GM18951 (cell line): ENCODE measurements around the gene FGD5.

ENCODE experiments used
- POLR2A ChIP-seq: IDR thresholded peaks from 4 replicates; pipeline ENCODE4 v1.6.1; 2011; ENCODE audit warnings: mild to moderate bottlenecking; ENCODE audit not compliant: insufficient read length, insufficient read depth; ENCODE audit errors: extremely low read depth
- in situ Hi-C: fragments of 300-500 bp; cut with MboI; formaldehyde crosslinking; loops from one replicate; pipeline ENCODE4 v1.12.0; 2022; ENCODE audit warnings: low sequenced_read_pairs, mixed read lengths, inconsistent platforms; ENCODE audit not compliant: unreplicated experiment

Gene FGD5

DNA sequence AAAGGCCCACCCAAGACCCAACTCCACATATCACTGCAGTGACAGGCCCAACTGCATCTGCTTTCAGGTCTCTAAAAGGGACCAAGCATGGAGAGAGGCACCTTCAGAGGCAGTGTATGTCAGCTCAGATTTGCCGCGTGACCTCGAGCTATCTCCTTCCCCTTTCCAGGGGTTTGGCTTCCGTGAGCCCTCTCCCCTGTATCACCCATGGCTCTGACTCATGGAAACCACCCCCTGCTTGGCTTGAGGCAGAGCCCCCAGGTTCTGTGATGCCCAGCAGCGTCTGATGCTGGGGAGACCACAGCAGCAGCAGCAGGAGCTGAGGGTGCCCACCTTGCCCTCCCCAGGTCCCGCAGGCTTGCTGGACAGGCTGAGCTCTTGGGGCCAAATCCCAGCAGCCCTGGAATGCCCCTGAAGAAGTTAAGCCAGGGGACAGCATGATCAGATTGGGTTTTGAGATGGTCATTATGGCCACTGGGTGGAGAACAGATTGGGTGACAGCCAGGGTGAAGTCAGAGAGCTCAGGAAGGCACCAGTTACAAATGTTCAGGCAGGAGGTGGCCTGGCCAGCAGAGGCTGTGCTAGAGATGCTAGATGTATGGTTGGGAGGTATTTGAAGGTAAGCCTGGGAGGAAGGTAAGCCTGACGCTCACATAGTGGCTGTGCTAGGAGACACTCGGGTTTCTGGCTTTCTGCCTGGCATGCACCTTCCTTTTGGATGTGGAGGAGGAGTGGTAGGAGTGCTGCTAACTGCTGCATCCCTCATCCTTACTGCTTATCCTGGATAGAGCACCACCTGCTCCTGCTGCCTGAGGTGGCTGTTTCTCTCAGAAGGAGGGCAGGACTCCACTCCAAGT lies 42.9 kb downstream of the FGD5 start:
- in situ Hi-C loops = no loop called here

DNA sequence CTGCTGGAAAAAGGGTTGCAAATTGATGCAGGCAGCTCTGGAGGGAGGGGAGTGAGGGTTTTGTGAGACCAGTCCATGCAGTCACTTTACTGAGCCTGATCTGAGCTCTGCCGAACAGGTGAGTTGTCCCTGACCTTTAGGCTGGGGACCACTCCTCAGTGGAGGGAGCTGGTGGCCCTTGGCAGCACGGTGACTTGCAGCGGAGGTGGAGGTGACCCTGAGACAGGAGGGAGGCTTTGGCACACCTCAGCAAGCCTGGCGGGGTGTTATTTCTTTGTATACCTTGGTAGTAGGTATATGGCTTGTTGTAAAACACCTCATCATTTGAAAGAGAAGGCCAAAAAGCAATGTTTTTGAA lies 43.5 kb downstream of the FGD5 start:
- TF ChIP-seq POLR2A = no peak
- in situ Hi-C loops = no loop called here

More for the DNA sequence above, 42.9 kb downstream of the FGD5 start:
- no peak for TF ChIP-seq POLR2A

DNA sequence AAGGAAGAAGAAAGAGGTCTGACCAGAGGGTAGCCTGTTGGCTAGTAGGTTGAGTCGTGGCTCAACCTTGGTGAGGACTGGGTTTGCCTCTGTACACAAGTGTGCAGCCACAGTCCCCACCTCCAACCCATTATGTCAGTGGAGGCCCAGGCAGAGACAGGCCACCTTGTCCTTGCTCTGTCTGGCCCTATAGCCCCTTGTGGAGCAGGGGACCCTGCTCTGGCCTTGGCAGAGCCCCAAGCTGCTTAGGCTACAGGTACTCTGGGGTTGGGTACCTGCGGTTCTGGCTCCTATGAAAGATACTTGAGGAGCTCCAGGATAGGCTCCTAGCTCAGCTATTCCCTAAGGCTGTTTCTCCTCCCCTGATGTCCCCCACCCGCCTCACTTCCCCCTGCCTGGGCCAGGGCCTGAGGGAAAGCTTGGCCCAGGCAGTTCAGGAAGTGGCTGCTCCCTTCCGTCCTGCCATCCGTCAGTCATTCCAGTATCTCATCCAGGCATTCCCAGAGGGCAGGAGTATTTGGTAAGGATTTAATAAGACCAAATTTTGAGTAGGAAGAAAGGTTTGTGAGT lies 44.0 kb downstream of the FGD5 start:
- TF ChIP-seq POLR2A = no peak
- in situ Hi-C loops = no loop called here

DNA sequence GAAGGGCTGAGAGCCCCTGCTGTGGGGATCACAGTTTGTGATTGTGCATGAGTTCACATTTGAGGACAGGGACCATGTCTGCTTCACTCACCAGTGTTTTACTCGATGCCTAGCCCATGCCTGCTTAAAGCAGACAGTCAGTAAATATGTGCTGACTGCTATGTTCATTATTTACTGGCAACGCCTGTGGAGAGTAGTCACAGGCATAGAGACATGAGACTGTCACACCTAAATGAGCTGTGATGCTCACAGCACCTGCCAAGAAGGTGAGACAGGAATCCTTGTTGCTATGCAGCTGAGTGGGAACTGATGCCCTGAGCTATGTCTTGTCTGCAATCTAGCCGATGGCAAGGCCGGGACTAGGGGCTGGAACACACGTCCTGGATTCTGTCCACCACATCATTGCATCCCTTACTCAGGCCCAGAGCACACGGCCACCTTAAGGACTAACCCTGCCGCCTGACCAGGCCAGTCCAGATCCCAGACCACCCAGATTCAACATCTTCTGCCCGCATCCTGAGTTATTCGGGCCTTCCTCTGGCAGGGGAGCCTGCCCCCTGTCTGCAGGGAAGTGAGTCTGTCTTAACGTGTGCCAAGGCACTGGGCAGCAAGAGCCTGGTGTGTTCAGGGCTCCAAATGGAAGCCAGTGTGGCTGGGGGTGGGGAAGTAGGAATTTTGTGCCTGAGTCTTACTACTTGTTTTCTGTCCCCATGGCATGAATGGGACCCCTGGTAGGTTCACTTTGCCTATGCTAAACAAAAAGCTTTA lies 44.8 kb downstream of the FGD5 start:
- in situ Hi-C loops = no loop called here
- TF ChIP-seq POLR2A = no peak

DNA sequence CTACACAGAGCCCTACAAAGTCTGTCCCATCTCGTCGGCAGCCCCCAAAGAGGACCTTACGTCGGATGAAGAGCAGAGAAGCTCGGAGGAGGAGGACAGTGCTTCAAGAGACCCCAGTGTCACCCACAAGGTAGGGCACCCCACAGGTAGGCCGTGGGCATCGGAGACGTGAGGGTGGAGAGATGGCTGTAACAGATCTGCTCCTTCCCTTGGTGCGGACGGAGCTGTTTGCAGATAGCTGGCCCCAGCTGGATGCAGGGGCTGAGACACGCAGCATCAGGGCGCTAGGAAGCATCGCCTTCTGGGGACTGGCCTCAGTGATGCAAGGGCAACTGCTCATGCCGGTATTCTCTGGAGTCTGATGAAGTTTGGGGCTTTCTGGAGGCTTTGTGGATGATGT lies 45.4 kb downstream of the FGD5 start:
- in situ Hi-C loops = no loop called here
- TF ChIP-seq POLR2A = no peak

DNA sequence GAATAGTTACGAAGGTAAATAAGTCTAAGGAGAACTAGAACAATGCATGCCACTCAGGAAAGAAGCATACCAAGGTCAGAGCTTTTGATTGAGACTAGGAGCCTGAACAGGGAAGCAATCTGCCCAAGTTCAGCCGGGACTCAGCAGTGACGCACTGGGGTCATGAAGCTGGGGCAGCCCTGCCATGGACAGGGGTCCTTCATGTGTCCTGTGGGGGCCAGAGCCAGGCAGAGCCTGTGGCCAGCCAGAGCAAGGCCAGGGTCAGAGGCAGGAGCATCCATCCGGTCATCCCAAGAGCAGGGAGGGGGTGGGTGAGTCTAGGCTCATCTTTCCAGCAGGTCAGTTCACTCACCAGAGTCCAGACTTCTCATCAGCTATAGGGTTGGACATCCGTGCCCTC lies 47.9 kb downstream of the FGD5 start:
- in situ Hi-C loops = no loop called here
- no peak for TF ChIP-seq POLR2A

DNA sequence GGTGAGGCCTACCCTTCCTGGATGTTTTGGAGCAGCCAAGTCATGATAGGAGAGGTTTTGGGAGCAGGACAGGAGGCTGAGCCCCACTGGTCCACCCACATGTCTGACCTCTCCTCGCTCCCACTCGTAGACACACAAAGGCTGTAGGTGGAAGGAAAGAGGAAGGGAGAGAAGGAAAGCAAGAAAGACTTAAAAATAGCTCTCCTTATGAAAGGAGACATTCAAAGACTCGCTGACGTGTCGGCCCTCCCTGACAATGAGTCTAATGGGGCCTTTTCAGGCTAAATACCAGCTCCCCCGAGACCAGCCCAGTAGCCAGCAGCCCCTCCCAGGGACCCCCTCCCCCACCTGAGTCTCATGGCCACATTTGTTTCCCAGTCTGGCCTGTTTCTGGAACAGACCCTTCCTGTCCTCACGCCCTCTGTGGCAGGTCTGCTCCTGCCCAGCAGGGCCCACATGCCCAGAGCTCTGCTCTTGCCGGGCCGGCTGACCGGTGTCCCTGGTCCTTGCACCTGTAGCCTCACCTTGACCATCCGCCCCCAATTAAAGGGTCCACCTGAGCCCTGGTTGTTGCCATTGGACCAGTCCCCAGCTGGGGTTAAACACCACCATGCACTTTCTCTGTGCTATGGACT lies 49.3 kb downstream of the FGD5 start:
- in situ Hi-C loops = no loop called here
- TF ChIP-seq POLR2A = no peak

DNA sequence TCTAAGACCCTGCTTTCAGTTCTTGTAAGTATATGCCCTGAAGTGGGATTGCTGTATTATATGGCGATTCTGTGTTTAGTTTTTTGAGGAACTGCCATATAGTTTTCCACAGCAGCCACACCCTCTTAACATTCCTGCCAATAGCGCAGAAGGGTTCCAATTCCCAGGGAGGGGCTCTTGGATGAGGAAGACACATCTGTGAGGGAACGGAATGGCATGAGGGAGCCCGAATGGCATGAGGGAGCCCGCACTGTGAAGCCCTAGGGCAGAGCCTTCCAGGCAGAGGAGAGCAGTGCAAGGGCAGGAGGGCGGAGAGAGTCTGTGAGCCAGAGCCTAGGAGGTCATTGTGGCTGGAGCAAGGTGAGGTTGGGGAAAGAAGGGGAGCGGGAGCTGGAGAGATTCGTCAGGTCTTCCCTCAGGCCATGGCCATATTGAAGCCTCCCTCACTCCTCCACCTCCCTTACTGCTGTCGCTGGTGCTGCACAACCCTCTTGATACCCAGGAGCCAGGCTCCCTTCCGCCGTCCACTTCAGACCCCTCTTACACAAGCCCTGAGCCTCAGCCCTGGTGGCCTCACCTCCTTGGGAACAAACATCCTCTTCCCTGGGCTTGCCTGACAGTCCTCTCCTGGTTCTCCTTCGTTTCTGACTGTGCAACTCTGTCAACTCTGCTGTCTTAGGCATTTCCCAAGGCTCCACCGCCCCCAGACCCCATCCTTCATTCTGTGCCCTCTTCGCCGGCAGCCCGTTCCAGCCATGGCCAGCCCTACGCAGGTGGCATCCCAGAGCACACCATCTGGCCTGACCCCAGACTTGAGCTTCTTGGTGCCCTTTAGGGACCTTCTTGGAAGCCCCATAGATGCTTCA lies 51.4 kb downstream of the FGD5 start:
- no peak for TF ChIP-seq POLR2A
- in situ Hi-C loops = no loop called here

DNA sequence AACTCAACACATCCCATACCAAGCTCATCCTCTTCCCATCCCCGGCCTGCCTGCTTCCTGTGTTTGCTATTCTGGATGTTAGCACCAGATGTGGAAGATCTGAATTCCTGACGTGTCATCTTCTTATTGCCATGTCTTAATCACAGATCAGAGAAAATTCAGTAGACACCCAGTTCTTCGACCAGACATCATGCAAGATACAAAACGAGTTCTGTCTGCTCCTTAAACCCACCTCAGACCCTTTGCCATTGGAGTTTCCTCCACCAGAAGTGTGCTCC lies 52.0 kb downstream of the FGD5 start:
- TF ChIP-seq POLR2A = no peak
- in situ Hi-C loops = no loop called here

DNA sequence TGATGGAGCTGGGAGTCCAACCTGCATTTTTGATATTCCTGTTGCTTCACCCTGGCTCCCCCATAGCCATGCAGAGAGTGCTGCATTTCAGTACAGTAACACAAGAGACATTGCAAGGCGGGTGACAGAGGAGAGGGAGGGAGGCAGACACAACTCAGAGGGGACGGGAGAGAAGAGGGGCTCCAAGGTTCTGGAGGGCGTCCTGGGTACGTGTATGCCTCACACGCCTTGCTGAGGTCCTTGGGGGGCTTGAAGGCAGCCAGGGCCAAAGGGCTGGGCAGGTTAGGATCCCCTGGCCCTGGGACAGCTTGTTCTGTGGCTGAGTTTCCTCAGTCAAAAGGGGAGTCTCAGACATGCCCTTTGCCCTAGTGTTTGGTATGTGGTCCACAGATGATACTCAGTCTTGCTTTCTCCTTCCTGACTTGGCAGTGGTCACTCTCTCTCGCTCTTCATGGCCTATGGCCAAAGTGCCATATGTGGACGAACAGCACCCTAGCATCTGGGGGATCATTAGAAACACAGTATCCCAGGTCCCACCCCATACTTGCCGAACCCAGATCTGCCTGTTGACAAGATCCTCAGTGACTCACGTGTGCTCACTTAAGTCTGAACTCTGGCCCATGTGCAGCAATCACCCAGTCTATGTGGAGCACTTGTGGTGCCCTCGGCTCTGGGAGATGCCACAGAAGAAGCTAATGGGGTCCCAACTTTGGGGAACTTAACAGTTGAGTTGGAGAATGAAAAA lies 52.9 kb downstream of the FGD5 start:
- in situ Hi-C loops = no loop called here
- no peak for TF ChIP-seq POLR2A

DNA sequence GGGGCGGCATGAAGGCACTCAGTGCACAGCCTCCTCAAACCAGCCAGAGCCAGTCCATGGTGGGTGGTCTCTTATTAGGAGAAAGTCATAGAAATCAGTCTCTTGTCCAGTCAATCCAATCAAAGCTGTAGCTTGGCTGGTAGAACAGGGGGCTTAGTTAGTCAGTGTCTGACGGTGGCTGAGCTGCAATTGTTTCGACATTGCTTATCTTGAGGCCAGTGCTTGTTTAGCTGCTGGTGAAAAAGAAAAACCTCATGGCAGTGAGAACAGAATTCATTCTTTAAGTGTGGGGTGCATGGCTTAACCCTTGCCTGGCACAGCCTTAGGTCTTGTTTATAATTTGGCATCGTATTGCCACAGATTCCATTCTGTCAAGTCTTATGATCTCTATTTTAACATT lies 53.9 kb downstream of the FGD5 start:
- TF ChIP-seq POLR2A = no peak
- in situ Hi-C loops = no loop called here

DNA sequence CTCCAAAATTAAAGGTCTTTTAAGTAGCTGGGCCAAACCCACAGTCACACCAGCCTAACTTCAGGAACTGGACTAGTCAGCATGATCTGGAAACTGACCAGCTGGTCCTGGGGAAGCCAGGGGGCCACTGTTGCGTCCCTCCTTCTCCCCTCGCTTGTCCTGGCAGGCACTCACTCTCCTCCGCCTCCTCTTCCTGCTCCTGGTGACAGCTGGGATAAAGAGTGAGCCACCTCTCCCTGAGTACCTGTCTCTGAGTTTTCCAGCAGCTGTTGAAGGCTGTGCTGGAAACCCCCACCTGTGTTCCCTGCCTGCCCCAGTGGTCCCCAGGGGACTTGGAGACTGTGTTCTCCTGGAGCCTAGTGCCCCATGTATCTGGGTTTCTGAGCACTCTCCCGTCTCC lies 56.0 kb downstream of the FGD5 start:
- no peak for TF ChIP-seq POLR2A
- in situ Hi-C loops = no loop called here

DNA sequence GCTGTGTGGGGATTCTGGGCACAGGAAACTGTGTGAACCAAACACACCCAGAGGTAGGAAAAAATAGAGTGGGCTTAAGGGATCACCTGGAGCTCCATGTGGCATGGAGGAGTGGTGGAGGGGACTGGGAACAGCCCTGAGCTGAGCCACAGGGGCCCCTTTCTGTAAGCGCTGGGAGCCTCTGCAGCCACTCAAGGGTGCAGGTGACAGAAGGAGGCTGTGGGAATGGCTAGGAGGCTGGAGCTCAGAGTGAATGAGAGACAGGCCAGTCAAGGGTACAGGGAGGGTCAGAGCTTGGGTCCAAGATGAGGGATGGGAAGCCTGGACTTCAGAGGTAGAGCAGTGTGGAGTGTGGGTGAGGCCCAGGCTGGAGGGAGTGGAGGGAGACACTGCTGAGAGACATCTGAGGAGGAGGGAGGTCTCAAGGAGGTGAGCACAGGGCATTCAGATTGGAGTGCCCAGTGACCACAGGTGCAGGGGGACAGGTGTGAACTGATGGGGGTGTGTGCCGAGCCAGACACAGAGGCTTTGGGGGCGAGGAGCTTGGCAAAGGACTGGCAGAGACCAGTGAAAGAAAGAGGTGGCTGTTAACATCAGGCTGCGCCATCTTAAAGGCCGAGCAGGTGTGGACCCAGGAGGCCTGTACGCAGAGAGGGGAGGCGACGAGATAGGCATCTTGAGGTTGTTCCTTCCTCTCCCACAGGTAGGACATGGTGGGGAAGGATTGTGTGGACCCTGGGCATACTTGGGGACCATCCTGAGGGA lies 56.8 kb downstream of the FGD5 start:
- in situ Hi-C loops = no loop called here
- TF ChIP-seq POLR2A = no peak
